Stimulated activated CD4-positive, alpha-beta T cell treated with anti-CD3 and anti-CD28 coated beads, Interleukin-15, amount 100 ng/mL, for 24 hours (primary cell): ENCODE data around the gene ZFP82.

Experiments used
- DNase-seq: peaks from one replicate; pipeline ENCODE4 v3.0.0-alpha.2; 2020

The ZFP82 gene

GRCh38 chr19:36418287-36419001 is at the start of gene ZFP82:
TSS of gene ZFP82 (minus strand) at chr19:36418644. CDS start at chr19:36409789, 8,855 bp downstream.
- DNase-seq, result peak; percentile 85

- no peak for DNase-seq
Measured at GRCh38 chr19:36460046-36460445, 41.6 kb upstream of the ZFP82 start.

GRCh38 chr19:36456831-36457230 is 38.4 kb upstream of the ZFP82 start:
- DNase-seq, result no peak

- DNase-seq, result no peak
Measured at GRCh38 chr19:36449059-36449670, 30.7 kb upstream of the ZFP82 start.

GRCh38 chr19:36441339-36441738 is 22.9 kb upstream of the ZFP82 start:
- DNase-seq, result no peak

GRCh38 chr19:36436531-36436930 is 18.1 kb upstream of the ZFP82 start:
- no peak for DNase-seq

- DNase-seq, result no peak
Measured at GRCh38 chr19:36423925-36424324, 5.5 kb upstream of the ZFP82 start.

- peak; percentile 2 for DNase-seq
Measured at GRCh38 chr19:36421749-36422481, 3.5 kb upstream of the ZFP82 start.

- DNase-seq, result peak; percentile 4
Measured at GRCh38 chr19:36420961-36421748, 2.7 kb upstream of the ZFP82 start.

- DNase-seq, result no peak
Measured at GRCh38 chr19:36417752-36418286, 625 bp downstream of the ZFP82 start.

- no peak for DNase-seq
Measured at GRCh38 chr19:36409841-36410240, 8.6 kb downstream of the ZFP82 start.

- no peak for DNase-seq
Measured at GRCh38 chr19:36408101-36408500, 10.3 kb downstream of the ZFP82 start.

GRCh38 chr19:36404498-36404897 is 13.9 kb downstream of the ZFP82 start:
- no peak for DNase-seq

- DNase-seq, result no peak
Measured at GRCh38 chr19:36401475-36401874, 17.0 kb downstream of the ZFP82 start.

- DNase-seq, result no peak
Measured at GRCh38 chr19:36398571-36398970, 19.9 kb downstream of the ZFP82 start.

- DNase-seq, result no peak
Measured at GRCh38 chr19:36392916-36393673, 25.3 kb downstream of the ZFP82 start.

- no peak for DNase-seq
Measured at GRCh38 chr19:36379510-36379819, 39.0 kb downstream of the ZFP82 start.

- DNase-seq, result peak; percentile 95
Measured at GRCh38 chr19:36378625-36379509, 39.6 kb downstream of the ZFP82 start, which contains the start of gene ZFP14. TSS of gene ZFP14 (minus strand) at chr19:36379201. CDS start at chr19:36367892, 11,309 bp downstream.

GRCh38 chr19:36377541-36378178 is 40.8 kb downstream of the ZFP82 start:
- DNase-seq, result no peak

GRCh38 chr19:36373638-36374156 is 44.7 kb downstream of the ZFP82 start:
- DNase-seq, result no peak
